Measurements from ENCODE around the gene NUAK1. TPM values are rescaled to one million over a fixed set of nuclear protein-coding genes. Genes with fewer than 3 reads are reported as not detected.

The NUAK1 gene
- total RNA-seq, 1 experiment from 2014 or later = 7.4 TPM

GRCh38 chr12:106062693-106063092, 76.1 kb downstream of the NUAK1 start:
- ATAC-seq (no peak), DNase-seq (ENCODE audit: low read depth, low spot score) (no peak)
- Histone ChIP-seq H3K4me1 (ENCODE audit: control insufficient read depth in 1 of 2, insufficient read depth in 2 of 2, low read length in 2 of 2) (no peaks in the 10 kb centered on the region), H3K4me3 (replicated peaks in 1 of 2; ENCODE audit: low read depth in 1 of 2, low read length in 2 of 2) (no peak overlapping the region), H2AFZ (ENCODE audit: low read depth, low read length, poor library complexity, severe bottlenecking) (no peak overlapping the region), H3K36me3 (ENCODE audit: control insufficient read depth in 1 of 2, insufficient read depth in 2 of 2, low read length in 2 of 2) (no peaks in the 10 kb centered on the region; a peak in 1 of 4 replicates), H3K27me3 (ENCODE audit: insufficient read depth, low read length) (no peaks in the 10 kb centered on the region), H4K20me1 (ENCODE audit: insufficient read depth) (no peaks in the 10 kb centered on the region), H3K27ac (ENCODE audit: low read depth, low read length) (no peak overlapping the region), H3K4me2 (ENCODE audit: low read length) (no peak overlapping the region), H3K9me3 (ENCODE audit: control insufficient read depth in 1 of 2, insufficient read depth in 1 of 2, low read depth in 1 of 2, low read length in 2 of 2) (no peaks in the 10 kb centered on the region), H3K9ac (ENCODE audit: low read length) (no peak overlapping the region), H3K79me2 (ENCODE audit: insufficient read depth, low read length) (no peaks in the 10 kb centered on the region), H3K9me2 (ENCODE audit: insufficient read depth) (no peaks in the 10 kb centered on the region)
- ChIA-PET CTCF (no interaction called here), RAD21 (ENCODE audit: low non-redundant PET in 1 of 2, low total read pairs in 2 of 2, uncharacterized antibody in 2 of 2, unreplicated experiment in 2 of 2) (no interaction called here), POLR2A (no interaction called here)
- intact Hi-C loops (cut with micrococcal nuclease) = no loop called here
- no TSS peak for BruUV-seq (replicated peaks)
- no peak for TF ChIP-seq POLR2AphosphoS5 (IDR thresholded peaks at IDR 0.05; ENCODE audit: low read depth, low read length)
- TF ChIP-seq ZNF274 (IDR thresholded peaks at IDR 0.05; ENCODE audit: low read depth, low read length) = no peak
- no peak for TF ChIP-seq EZH2phosphoT487 (IDR thresholded peaks at IDR 0.05; ENCODE audit: borderline replicate concordance)
- no peak for TF ChIP-seq FOSL1 (IDR thresholded peaks at IDR 0.05; ENCODE audit: low read depth)

- Histone ChIP-seq H3K27ac (ENCODE audit: low read depth, low read length) (no peak overlapping the region), H4K20me1 (ENCODE audit: insufficient read depth) (no peaks in the 10 kb centered on the region), H3K9me3 (ENCODE audit: control insufficient read depth in 1 of 2, insufficient read depth in 1 of 2, low read depth in 1 of 2, low read length in 2 of 2) (no peaks in the 10 kb centered on the region), H3K9ac (ENCODE audit: low read length) (no peak overlapping the region), H3K79me2 (ENCODE audit: insufficient read depth, low read length) (no peaks in the 10 kb centered on the region), H3K9me2 (ENCODE audit: insufficient read depth) (no peaks in the 10 kb centered on the region), H3K27me3 (ENCODE audit: insufficient read depth, low read length) (peaks cover 6% of the 10 kb centered on the region; the same call in 1 of the 2 replicates), H3K36me3 (ENCODE audit: control insufficient read depth in 1 of 2, insufficient read depth in 2 of 2, low read length in 2 of 2) (no peaks in the 10 kb centered on the region), H2AFZ (ENCODE audit: low read depth, low read length, poor library complexity, severe bottlenecking) (no peak overlapping the region), H3K4me2 (ENCODE audit: low read length) (no peak overlapping the region), H3K4me3 (replicated peaks in 1 of 2; ENCODE audit: low read depth in 1 of 2, low read length in 2 of 2) (no peak overlapping the region), H3K4me1 (ENCODE audit: control insufficient read depth in 1 of 2, insufficient read depth in 2 of 2, low read length in 2 of 2) (no peaks in the 10 kb centered on the region)
- ChIA-PET CTCF (no interaction called here), RAD21 (ENCODE audit: low non-redundant PET in 1 of 2, low total read pairs in 2 of 2, uncharacterized antibody in 2 of 2, unreplicated experiment in 2 of 2) (no interaction called here), POLR2A (no interaction called here)
- intact Hi-C loops (cut with micrococcal nuclease) = no loop called here
- ATAC-seq = no peak
- DNase-seq (ENCODE audit: low read depth, low spot score) = no peak
- no peak for TF ChIP-seq EGR1 (IDR thresholded peaks at IDR 0.05; ENCODE audit: low read depth)
- no peak for TF ChIP-seq CEBPB (IDR thresholded peaks at IDR 0.05; ENCODE audit: low read depth)
- no peak for TF ChIP-seq TCF7L2 (IDR thresholded peaks at IDR 0.05; ENCODE audit: borderline replicate concordance, extremely low read depth, insufficient read depth, insufficient read length)
- no peak for TF ChIP-seq ELF1 (IDR thresholded peaks at IDR 0.05; ENCODE audit: borderline replicate concordance, low read depth)
- TF ChIP-seq FOSL1 (IDR thresholded peaks at IDR 0.05; ENCODE audit: low read depth) = no peak
- TF ChIP-seq EZH2phosphoT487 (IDR thresholded peaks at IDR 0.05; ENCODE audit: borderline replicate concordance) = no peak
- no peak for TF ChIP-seq ZNF274 (IDR thresholded peaks at IDR 0.05; ENCODE audit: low read depth, low read length)
- TF ChIP-seq JUND (IDR thresholded peaks at IDR 0.05) = no peak
- TF ChIP-seq EZH2 (IDR thresholded peaks at IDR 0.05) = no peak
- no peak for TF ChIP-seq ZFX (IDR thresholded peaks at IDR 0.05)
- TF ChIP-seq ATF3 (IDR thresholded peaks at IDR 0.05) = no peak
- TF ChIP-seq SP1 (IDR thresholded peaks at IDR 0.05; ENCODE audit: low read depth) = no peak
- no peak for TF ChIP-seq REST (IDR thresholded peaks at IDR 0.05; ENCODE audit: low read depth)
- BruUV-seq (replicated peaks) = no TSS peak
Observed at GRCh38 chr12:106058256-106059182, 80.2 kb downstream of the NUAK1 start.

All from HCT116 (cell line).